ENCODE measurements around the gene KCNJ1. TPM values are rescaled to one million over a fixed set of nuclear protein-coding genes. Genes with fewer than 3 reads are reported as not detected.

Gene KCNJ1
- total and polyA plus RNA-seq, 2 experiments from 2014 or later: 0.16 TPM; not detected in 1

GRCh38 chr11:128840783-128841182 lies 26.3 kb downstream of the KCNJ1 start:
- Histone ChIP-seq H3K27me3 (ENCODE audit: insufficient read depth) (no peaks in the 10 kb centered on the region), H3F3A (replicated peaks; ENCODE audit: low read depth) (no peaks in the 10 kb centered on the region), H3K79me2 (replicated peaks; ENCODE audit: insufficient read depth) (no peaks in the 10 kb centered on the region), H4K20me1 (replicated peaks; ENCODE audit: insufficient read depth) (no peaks in the 10 kb centered on the region), H3K27ac (ENCODE audit: low read depth) (no peak overlapping the region), H2AFZ (no peak overlapping the region), H3K4me1 (ENCODE audit: insufficient read depth) (peaks cover 22% of the 10 kb centered on the region), H3K4me3 (no peak overlapping the region), H3K9me2 (ENCODE audit: insufficient read depth) (peaks cover 24% of the 10 kb centered on the region; the same call in 1 of the 2 replicates), H3K4me2 (no peak overlapping the region), H3K36me3 (ENCODE audit: insufficient read depth) (no peaks in the 10 kb centered on the region)
- no peak overlapping the region for H3K27ac Mint-ChIP-seq
- no peaks in the 10 kb centered on the region; the same call in 2 of the 3 replicates for H3K9me3 Mint-ChIP-seq
- no peaks in the 10 kb centered on the region for H3K36me3 Mint-ChIP-seq (ENCODE audit: low read depth)
- no peak overlapping the region for H3K4me3 Mint-ChIP-seq
- H3K4me1 Mint-ChIP-seq: peaks cover 29% of the 10 kb centered on the region
- no peak for ATAC-seq
- no peaks in the 10 kb centered on the region for H3K27me3 Mint-ChIP-seq (ENCODE audit: insufficient read depth, low read depth, poor library complexity)
- no peak for TF ChIP-seq EZH2 (IDR thresholded peaks at IDR 0.05; ENCODE audit: low read depth, unreplicated experiment)
- TF ChIP-seq ETS1 (IDR thresholded peaks at IDR 0.05): no peak
- no peak for TF ChIP-seq REST (IDR thresholded peaks at IDR 0.05; ENCODE audit: unreplicated experiment)
- TF ChIP-seq CREB1 (CRISPR knock-in tag; IDR thresholded peaks at IDR 0.05; ENCODE audit: low read depth): no peak
- no peak for TF ChIP-seq STAT1 (IDR thresholded peaks at IDR 0.05; ENCODE audit: unreplicated experiment)
- no peak for TF ChIP-seq EZH2phosphoT487 (IDR thresholded peaks at IDR 0.05; ENCODE audit: unreplicated experiment)
- TF ChIP-seq JUNB (IDR thresholded peaks at IDR 0.05; ENCODE audit: unreplicated experiment): no peak
- TF ChIP-seq ZNF331 (CRISPR knock-in tag; IDR thresholded peaks at IDR 0.05; ENCODE audit: low read depth): no peak
- no peak for TF ChIP-seq NANOG (IDR thresholded peaks at IDR 0.05; ENCODE audit: borderline replicate concordance)
- no peak for TF ChIP-seq CTCF (conservative IDR thresholded peaks at IDR 0.05; ENCODE audit: low read depth in 2 of 2)
- TF ChIP-seq POLR2AphosphoS5 (IDR thresholded peaks at IDR 0.05; ENCODE audit: low read depth): no peak
- no peak for TF ChIP-seq ZNF462 (CRISPR knock-in tag; IDR thresholded peaks at IDR 0.05)
- no peak for TF ChIP-seq ZNF114 (CRISPR knock-in tag; IDR thresholded peaks at IDR 0.05)
- DNase-seq (ENCODE audit: low spot score): no peak

All from GM23338 (cell line).